HepG2 (cell line): ENCODE results near the gene MAPK11. TPM values are rescaled to one million over a fixed set of nuclear protein-coding genes. Genes with fewer than 3 reads are reported as not detected.

Experiments
- HNF4G ChIP-seq, 2 experiments: sonication (generic) in 1 of 2; formaldehyde crosslinking in 1 of 2; IDR thresholded peaks; 2 replicates each; pipeline versions ENCODE4 v1.4.0 to v1.6.1; 2011 to 2020; ENCODE audit warnings: borderline replicate concordance in 2 of 2, low read depth in 2 of 2, mild to moderate bottlenecking in 2 of 2, low read length in 1 of 2, missing genetic modification reagents in 1 of 2, moderate library complexity in 1 of 2
- JARID2 ChIP-seq: sonication (generic); formaldehyde crosslinking; IDR thresholded peaks from 2 replicates; pipeline ENCODE4 v1.8.1; 2023; ENCODE audit warnings: missing genetic modification reagents, inconsistent platforms; ENCODE audit not compliant: insufficient replicate concordance
- JUNB ChIP-seq: sonication (generic); formaldehyde crosslinking; IDR thresholded peaks from 2 replicates; pipeline ENCODE4 v1.8.0; 2022; ENCODE audit warnings: missing genetic modification reagents, mild to moderate bottlenecking, borderline replicate concordance
- KDM4B ChIP-seq: sonication (generic); formaldehyde crosslinking; IDR thresholded peaks from 2 replicates; pipeline ENCODE4 v1.4.0; 2020; ENCODE audit warnings: missing genetic modification reagents
- KDM6A ChIP-seq: IDR thresholded peaks from 2 replicates; pipeline ENCODE4 v1.6.1; 2016; ENCODE audit warnings: low read depth
- MTA3 ChIP-seq: sonication (generic); formaldehyde crosslinking; IDR thresholded peaks from 2 replicates; pipeline ENCODE4 v1.4.0; 2020; ENCODE audit warnings: missing genetic modification reagents
- RARA ChIP-seq: IDR thresholded peaks from 2 replicates; pipeline ENCODE4 v1.6.1; 2016; ENCODE audit warnings: missing genetic modification reagents, missing compliant biosample characterization
- RBM39 ChIP-seq: fragments of 200-400 bp; formaldehyde crosslinking; IDR thresholded peaks from one replicate; pipeline ENCODE4 v1.6.1; 2018; ENCODE audit warnings: antibody characterized with exemption, mild to moderate bottlenecking, low read depth, low read length; ENCODE audit not compliant: poor library complexity, severe bottlenecking
- RXRA ChIP-seq: sonication (generic); formaldehyde crosslinking; IDR thresholded peaks from 2 replicates; pipeline ENCODE4 v1.5.1; 2020; ENCODE audit warnings: missing genetic modification reagents
- SKI ChIP-seq: fragments of 450-650 bp; IDR thresholded peaks from one replicate; pipeline ENCODE4 v1.6.1; 2018; ENCODE audit warnings: mild to moderate bottlenecking; ENCODE audit not compliant: partially characterized antibody
- SOX5 ChIP-seq: IDR thresholded peaks from 2 replicates; pipeline ENCODE4 v1.6.1; 2016; ENCODE audit warnings: borderline replicate concordance
- THYN1 ChIP-seq: sonication (generic); formaldehyde crosslinking; IDR thresholded peaks from 2 replicates; pipeline ENCODE4 v1.8.1; 2023; ENCODE audit warnings: low read depth, mild to moderate bottlenecking, moderate library complexity, missing genetic modification reagents, borderline replicate concordance
- ZBTB3 ChIP-seq: sonication (generic); formaldehyde crosslinking; IDR thresholded peaks from 2 replicates; pipeline ENCODE4 v1.4.0; 2020; ENCODE audit warnings: low read depth, mild to moderate bottlenecking, moderate library complexity, missing genetic modification reagents, borderline replicate concordance
- ZFX ChIP-seq: sonication (generic); formaldehyde crosslinking; IDR thresholded peaks from 2 replicates; pipeline ENCODE4 v1.4.0; 2020; ENCODE audit warnings: mild to moderate bottlenecking, low read depth, missing genetic modification reagents, moderate library complexity
- ZNF296 ChIP-seq: sonication (generic); formaldehyde crosslinking; conservative IDR thresholded peaks from 2 replicates; pipeline ENCODE4 v1.5.0; 2020; ENCODE audit warnings: mild to moderate bottlenecking, missing genetic modification reagents
- ZNF557 ChIP-seq: sonication (generic); formaldehyde crosslinking; IDR thresholded peaks from 2 replicates; pipeline ENCODE4 v1.4.0; 2020; ENCODE audit warnings: missing genetic modification reagents
- ZNF816 ChIP-seq: sonication (generic); formaldehyde crosslinking; IDR thresholded peaks from 2 replicates; pipeline ENCODE4 v1.8.0; 2022; ENCODE audit warnings: missing genetic modification reagents, mild to moderate bottlenecking, borderline replicate concordance
- polyA plus RNA-seq, 8 experiments: library from polyadenylated mRNA; depleted of rRNA in 3 of 8; stranded (reverse) in 7 of 8; unstranded in 1 of 8; fragments of >200 nt; fragmentation: Illumina TruSeq in 4 of 8; extraction: Trizol in 4 of 8; gene quantifications; 2 replicates each; pipeline versions ENCODE4 v1.2.1 to v1.2.3, GENCODE V29; 2011 to 2016; ENCODE audit warnings: low read depth in 4 of 8, missing spikeins in 1 of 8, mixed read lengths in 1 of 8; ENCODE audit not compliant: insufficient read depth in 1 of 8
- total RNA-seq, 5 experiments: library from RNA; depleted of rRNA; stranded (reverse); fragments of >200 nt; fragmentation: Illumina TruSeq; extraction: Trizol; gene quantifications; 2 replicates each; pipeline ENCODE4 v1.2.3, GENCODE V29; 2016; ENCODE audit warnings: low read depth in 1 of 5
- TF ChIP-seq, protein P1 (sequence below): sonication (generic); formaldehyde crosslinking; conservative IDR thresholded peaks from 2 replicates; pipeline ENCODE4 v1.8.1; 2023; ENCODE audit warnings: missing genetic modification reagents
- TF ChIP-seq, protein P2 (sequence below): sonication (generic); formaldehyde crosslinking; IDR thresholded peaks from 2 replicates; pipeline ENCODE4 v1.5.0; 2020; ENCODE audit warnings: missing genetic modification reagents
- TF ChIP-seq, protein P3 (sequence below): sonication (generic); formaldehyde crosslinking; IDR thresholded peaks from 2 replicates; pipeline ENCODE4 v1.9.0; 2022; ENCODE audit warnings: missing genetic modification reagents, mild to moderate bottlenecking, borderline replicate concordance
- TF ChIP-seq, protein P4 (sequence below): IDR thresholded peaks from 2 replicates; pipeline ENCODE4 v1.6.1; 2016; ENCODE audit warnings: low read depth, control low read depth

Gene MAPK11
- total and polyA plus RNA-seq, 2 of the 13 experiments (the other 11 are each of a cell fraction or from before 2014, with no cell fraction given), result 0.15 to 0.17 TPM

DNA sequence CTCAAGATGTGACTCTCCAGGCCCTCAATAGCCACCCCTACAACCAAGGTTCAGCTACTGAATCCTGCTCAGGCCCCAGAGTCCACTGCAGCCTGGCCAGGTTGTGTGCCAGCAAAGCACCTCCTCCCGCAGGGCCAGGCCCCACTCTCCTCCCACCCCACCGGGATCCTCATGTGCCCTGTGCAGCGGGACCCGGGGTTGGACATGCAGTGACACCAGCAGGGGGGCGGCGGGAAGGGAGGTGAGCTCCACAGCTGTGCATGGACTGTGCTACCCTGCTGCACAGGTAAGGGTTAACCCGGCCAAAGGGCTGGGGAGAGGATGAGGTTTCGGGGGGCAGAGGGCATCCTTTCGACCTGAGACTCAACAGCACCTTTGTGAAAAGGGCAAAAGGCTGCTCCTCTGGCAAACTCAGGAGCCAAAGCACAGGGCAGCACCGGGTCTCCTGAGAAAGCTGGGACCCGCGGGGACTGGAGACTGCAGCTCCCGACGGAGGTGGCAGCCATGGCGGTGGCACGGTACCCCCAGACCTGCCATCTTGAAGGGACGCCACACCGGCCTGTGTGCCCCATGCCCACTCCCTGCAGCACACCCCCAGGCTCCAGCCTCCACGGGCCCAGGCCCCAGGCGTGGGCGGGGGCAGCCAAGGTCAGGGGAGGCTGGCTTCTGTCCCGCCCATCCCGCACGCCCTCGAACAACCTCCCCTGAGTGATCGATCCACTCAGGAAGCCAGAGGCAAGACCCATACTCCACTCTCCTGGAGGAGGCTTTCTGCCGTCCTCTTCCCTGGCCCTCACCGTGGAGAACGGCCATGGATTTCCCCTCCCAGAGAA, 26.7 kb upstream of the MAPK11 start (continued):
- TF ChIP-seq JUNB (no peak), ZNF816 (no peak), ZFX (CRISPR knock-in tag) (peak; percentile 12), ZBTB3 (CRISPR knock-in tag) (no peak), RBM39 (no peak), MTA3 (CRISPR knock-in tag) (no peak), RARA (CRISPR knock-in tag) (no peak), THYN1 (CRISPR knock-in tag) (no peak), JARID2 (CRISPR knock-in tag) (no peak), RXRA (CRISPR knock-in tag) (peak; percentile 39; the same call in 1 of the 2 replicates), KDM6A (CRISPR knock-in tag) (no peak), ZNF296 (CRISPR knock-in tag) (peak; percentile 65; the same call in 1 of the 2 replicates), SKI (no peak), ZNF557 (CRISPR knock-in tag) (no peak), KDM4B (CRISPR knock-in tag) (no peak), HNF4G (IDR thresholded peaks at IDR 0.05; ENCODE audit: borderline replicate concordance, low read depth, low read length) (no peak), HNF4G (CRISPR knock-in tag; IDR thresholded peaks at IDR 0.05; ENCODE audit: borderline replicate concordance, low read depth) (no peak), SOX5 (CRISPR knock-in tag) (no peak)
- TF ChIP-seq, protein P1, sequence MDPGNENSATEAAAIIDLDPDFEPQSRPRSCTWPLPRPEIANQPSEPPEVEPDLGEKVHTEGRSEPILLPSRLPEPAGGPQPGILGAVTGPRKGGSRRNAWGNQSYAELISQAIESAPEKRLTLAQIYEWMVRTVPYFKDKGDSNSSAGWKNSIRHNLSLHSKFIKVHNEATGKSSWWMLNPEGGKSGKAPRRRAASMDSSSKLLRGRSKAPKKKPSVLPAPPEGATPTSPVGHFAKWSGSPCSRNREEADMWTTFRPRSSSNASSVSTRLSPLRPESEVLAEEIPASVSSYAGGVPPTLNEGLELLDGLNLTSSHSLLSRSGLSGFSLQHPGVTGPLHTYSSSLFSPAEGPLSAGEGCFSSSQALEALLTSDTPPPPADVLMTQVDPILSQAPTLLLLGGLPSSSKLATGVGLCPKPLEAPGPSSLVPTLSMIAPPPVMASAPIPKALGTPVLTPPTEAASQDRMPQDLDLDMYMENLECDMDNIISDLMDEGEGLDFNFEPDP (CRISPR knock-in tag), result no peak
- TF ChIP-seq, protein P2, sequence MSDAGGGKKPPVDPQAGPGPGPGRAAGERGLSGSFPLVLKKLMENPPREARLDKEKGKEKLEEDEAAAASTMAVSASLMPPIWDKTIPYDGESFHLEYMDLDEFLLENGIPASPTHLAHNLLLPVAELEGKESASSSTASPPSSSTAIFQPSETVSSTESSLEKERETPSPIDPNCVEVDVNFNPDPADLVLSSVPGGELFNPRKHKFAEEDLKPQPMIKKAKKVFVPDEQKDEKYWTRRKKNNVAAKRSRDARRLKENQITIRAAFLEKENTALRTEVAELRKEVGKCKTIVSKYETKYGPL (CRISPR knock-in tag), result no peak
- TF ChIP-seq, protein P3, sequence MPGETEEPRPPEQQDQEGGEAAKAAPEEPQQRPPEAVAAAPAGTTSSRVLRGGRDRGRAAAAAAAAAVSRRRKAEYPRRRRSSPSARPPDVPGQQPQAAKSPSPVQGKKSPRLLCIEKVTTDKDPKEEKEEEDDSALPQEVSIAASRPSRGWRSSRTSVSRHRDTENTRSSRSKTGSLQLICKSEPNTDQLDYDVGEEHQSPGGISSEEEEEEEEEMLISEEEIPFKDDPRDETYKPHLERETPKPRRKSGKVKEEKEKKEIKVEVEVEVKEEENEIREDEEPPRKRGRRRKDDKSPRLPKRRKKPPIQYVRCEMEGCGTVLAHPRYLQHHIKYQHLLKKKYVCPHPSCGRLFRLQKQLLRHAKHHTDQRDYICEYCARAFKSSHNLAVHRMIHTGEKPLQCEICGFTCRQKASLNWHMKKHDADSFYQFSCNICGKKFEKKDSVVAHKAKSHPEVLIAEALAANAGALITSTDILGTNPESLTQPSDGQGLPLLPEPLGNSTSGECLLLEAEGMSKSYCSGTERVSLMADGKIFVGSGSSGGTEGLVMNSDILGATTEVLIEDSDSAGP, result peak; percentile 44
- TF ChIP-seq, protein P4, sequence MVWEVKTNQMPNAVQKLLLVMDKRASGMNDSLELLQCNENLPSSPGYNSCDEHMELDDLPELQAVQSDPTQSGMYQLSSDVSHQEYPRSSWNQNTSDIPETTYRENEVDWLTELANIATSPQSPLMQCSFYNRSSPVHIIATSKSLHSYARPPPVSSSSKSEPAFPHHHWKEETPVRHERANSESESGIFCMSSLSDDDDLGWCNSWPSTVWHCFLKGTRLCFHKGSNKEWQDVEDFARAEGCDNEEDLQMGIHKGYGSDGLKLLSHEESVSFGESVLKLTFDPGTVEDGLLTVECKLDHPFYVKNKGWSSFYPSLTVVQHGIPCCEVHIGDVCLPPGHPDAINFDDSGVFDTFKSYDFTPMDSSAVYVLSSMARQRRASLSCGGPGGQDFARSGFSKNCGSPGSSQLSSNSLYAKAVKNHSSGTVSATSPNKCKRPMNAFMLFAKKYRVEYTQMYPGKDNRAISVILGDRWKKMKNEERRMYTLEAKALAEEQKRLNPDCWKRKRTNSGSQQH (CRISPR knock-in tag), result no peak
